DOHH2 (cell line): Measurements from ENCODE around the gene NANS.

ENCODE experiments used
- CTCF ChIP-seq: fragments of 200-600 bp; sonication (generic); IDR thresholded peaks from one replicate; pipeline ENCODE4 v1.5.1; 2014; ENCODE audit warnings: antibody characterized with exemption, mild to moderate bottlenecking, low read depth, low read length; ENCODE audit not compliant: poor library complexity, severe bottlenecking
- EZH2phosphoT487 ChIP-seq: fragments of 200-600 bp; sonication (generic); IDR thresholded peaks from 2 replicates; pipeline ENCODE4 v1.6.1; 2017; ENCODE audit warnings: borderline replicate concordance, mild to moderate bottlenecking, antibody characterized with exemption, low read length, moderate library complexity, mixed read lengths

GRCh38 chr9:98071737-98072136, 15.2 kb downstream of the NANS start:
- TF ChIP-seq CTCF (no peak), EZH2phosphoT487 (no peak)
